Glutamatergic neuron (in vitro differentiated cells): ENCODE results near the gene RPL26. TPM values are rescaled to one million over a fixed set of nuclear protein-coding genes. Genes with fewer than 3 reads are reported as not detected.
"Not testable (repeated sequence)": the region's sequence is repeated elsewhere in the genome, so short reads cannot be mapped to it uniquely, and the experiment has no call there.

Source experiments
- DNase-seq: peaks from one replicate; pipeline ENCODE4 v3.0.0; 2022
- H3K27ac Mint-ChIP-seq: one replicate; pipeline ENCODE4 v1.8.0; 2020; ENCODE audit warnings: mild to moderate bottlenecking, mixed read lengths, inconsistent platforms; ENCODE audit not compliant: unreplicated experiment
- H3K27me3 Mint-ChIP-seq: one replicate; pipeline ENCODE4 v1.8.0; 2020; ENCODE audit warnings: mild to moderate bottlenecking, moderate library complexity, mixed read lengths, inconsistent platforms; ENCODE audit not compliant: unreplicated experiment
- H3K36me3 Mint-ChIP-seq: one replicate; pipeline ENCODE4 v1.8.0; 2020; ENCODE audit warnings: mild to moderate bottlenecking, mixed read lengths, inconsistent platforms; ENCODE audit not compliant: unreplicated experiment
- H3K4me1 Mint-ChIP-seq: one replicate; pipeline ENCODE4 v1.8.0; 2020; ENCODE audit warnings: mild to moderate bottlenecking, low read depth, mixed read lengths, inconsistent platforms; ENCODE audit not compliant: unreplicated experiment
- H3K4me3 Mint-ChIP-seq: one replicate; pipeline ENCODE4 v1.8.0; 2020; ENCODE audit warnings: mild to moderate bottlenecking, mixed read lengths, inconsistent platforms; ENCODE audit not compliant: unreplicated experiment
- H3K9me3 Mint-ChIP-seq: one replicate; pipeline ENCODE4 v1.8.0; 2020; ENCODE audit warnings: mild to moderate bottlenecking, moderate library complexity, mixed read lengths, inconsistent platforms; ENCODE audit not compliant: unreplicated experiment
- total RNA-seq: library from RNA; stranded (reverse); fragmentation: NEBNext Ultra II Directional; extraction: Animal tissue kit (Norgen Biotek cat#: 25700); gene quantifications from one replicate; pipeline ENCODE4 v1.2.1, GENCODE V29; 2021; ENCODE audit not compliant: unreplicated experiment
- TF ChIP-seq, protein P1 (sequence below): fragments of 200-600 bp; sonication (generic); IDR thresholded peaks from one replicate; pipeline ENCODE4 v1.5.0; 2021; ENCODE audit not compliant: partially characterized antibody, unreplicated experiment

RPL26 gene
- total RNA-seq, 1 donor from 2014 or later = 941 TPM

GRCh38 chr17:8375738-8376259 lies 7.2 kb downstream of the RPL26 start:
- H3K4me3 Mint-ChIP-seq = peak overlapping the region; percentile 96
- H3K4me1 Mint-ChIP-seq = peaks cover 5% of the 10 kb centered on the region
- H3K27ac Mint-ChIP-seq = peak overlapping the region; percentile 94
- no peak for DNase-seq
- TF ChIP-seq, protein P1, sequence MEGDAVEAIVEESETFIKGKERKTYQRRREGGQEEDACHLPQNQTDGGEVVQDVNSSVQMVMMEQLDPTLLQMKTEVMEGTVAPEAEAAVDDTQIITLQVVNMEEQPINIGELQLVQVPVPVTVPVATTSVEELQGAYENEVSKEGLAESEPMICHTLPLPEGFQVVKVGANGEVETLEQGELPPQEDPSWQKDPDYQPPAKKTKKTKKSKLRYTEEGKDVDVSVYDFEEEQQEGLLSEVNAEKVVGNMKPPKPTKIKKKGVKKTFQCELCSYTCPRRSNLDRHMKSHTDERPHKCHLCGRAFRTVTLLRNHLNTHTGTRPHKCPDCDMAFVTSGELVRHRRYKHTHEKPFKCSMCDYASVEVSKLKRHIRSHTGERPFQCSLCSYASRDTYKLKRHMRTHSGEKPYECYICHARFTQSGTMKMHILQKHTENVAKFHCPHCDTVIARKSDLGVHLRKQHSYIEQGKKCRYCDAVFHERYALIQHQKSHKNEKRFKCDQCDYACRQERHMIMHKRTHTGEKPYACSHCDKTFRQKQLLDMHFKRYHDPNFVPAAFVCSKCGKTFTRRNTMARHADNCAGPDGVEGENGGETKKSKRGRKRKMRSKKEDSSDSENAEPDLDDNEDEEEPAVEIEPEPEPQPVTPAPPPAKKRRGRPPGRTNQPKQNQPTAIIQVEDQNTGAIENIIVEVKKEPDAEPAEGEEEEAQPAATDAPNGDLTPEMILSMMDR = no peak
- H3K9me3 Mint-ChIP-seq = peaks cover 6% of the 10 kb centered on the region
- H3K27me3 Mint-ChIP-seq = peaks cover 6% of the 10 kb centered on the region
- H3K36me3 Mint-ChIP-seq = no peaks in the 10 kb centered on the region

- Mint-ChIP-seq H3K36me3 (peaks cover 14% of the 10 kb centered on the region), H3K4me1 (peaks cover 12% of the 10 kb centered on the region), H3K27ac (peak overlapping the region; percentile 85)
- H3K27me3 Mint-ChIP-seq, DNase-seq, H3K4me3 Mint-ChIP-seq, H3K9me3 Mint-ChIP-seq: not testable (repeated sequence)
Observed at GRCh38 chr17:8373856-8374255, 9.1 kb downstream of the RPL26 start.

DNA sequence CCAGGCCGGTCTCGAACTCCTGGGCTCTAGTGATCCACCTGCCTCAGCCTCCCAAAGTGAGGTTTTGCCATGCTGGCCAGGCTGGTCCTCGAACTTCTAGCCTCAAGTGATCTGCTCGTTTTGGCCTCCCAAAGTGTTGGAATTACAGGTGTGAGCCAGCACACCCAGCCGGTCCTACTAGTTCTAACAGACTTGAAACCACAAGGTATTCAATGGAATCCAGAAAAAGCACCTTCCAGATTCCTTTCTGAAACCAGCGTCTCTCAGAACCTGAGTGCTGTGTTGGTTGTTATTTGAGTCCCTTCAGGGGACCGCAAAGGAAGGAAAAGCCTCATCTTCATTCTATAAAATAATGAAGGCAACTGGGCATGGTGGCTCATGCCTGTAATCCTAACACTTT lies 10.6 kb downstream of the RPL26 start:
- DNase-seq = no peak
- peaks cover 14% of the 10 kb centered on the region for H3K36me3 Mint-ChIP-seq
- no peak overlapping the region for H3K4me3 Mint-ChIP-seq
- H3K4me1 Mint-ChIP-seq = peaks cover 12% of the 10 kb centered on the region
- H3K27ac Mint-ChIP-seq = no peak overlapping the region
- TF ChIP-seq, protein P1 = no peak
- H3K9me3 Mint-ChIP-seq = peaks cover 6% of the 10 kb centered on the region
- H3K27me3 Mint-ChIP-seq = peaks cover 6% of the 10 kb centered on the region

DNA sequence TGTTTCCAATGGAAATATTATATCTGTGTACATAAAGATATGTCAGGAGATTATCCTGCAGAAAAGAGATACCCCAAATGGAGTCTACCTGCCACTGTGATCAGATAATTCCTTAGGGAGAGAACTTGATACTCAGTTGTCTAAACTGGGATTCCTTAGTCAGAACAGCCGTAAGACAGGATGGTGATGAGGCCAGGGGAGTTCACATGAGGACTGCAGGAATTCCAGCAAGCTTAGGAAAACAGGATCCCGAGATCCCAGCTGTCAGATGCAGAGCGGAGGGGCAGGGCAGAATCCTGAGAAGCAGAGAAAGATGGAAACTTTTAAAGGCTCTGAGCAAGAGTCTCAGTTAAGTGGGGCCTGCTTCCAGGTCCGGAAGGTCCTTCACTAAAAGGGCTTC lies 11.2 kb downstream of the RPL26 start:
- Mint-ChIP-seq H3K4me1 (peaks cover 12% of the 10 kb centered on the region), H3K27ac (peak overlapping the region; percentile 20), H3K9me3 (peaks cover 6% of the 10 kb centered on the region), H3K4me3 (peak overlapping the region; percentile 14), H3K36me3 (peaks cover 14% of the 10 kb centered on the region), H3K27me3 (peaks cover 6% of the 10 kb centered on the region)
- no peak for DNase-seq
- TF ChIP-seq, protein P1 = no peak

- Mint-ChIP-seq H3K27me3 (peaks cover 2% of the 10 kb centered on the region), H3K9me3 (peaks cover 5% of the 10 kb centered on the region), H3K4me3 (no peak overlapping the region), H3K4me1 (peaks cover 7% of the 10 kb centered on the region), H3K36me3 (peaks cover 14% of the 10 kb centered on the region), H3K27ac (no peak overlapping the region)
- TF ChIP-seq, protein P1 = no peak
- DNase-seq = no peak
Observed at GRCh38 chr17:8369944-8370343, 13.0 kb downstream of the RPL26 start.

DNA sequence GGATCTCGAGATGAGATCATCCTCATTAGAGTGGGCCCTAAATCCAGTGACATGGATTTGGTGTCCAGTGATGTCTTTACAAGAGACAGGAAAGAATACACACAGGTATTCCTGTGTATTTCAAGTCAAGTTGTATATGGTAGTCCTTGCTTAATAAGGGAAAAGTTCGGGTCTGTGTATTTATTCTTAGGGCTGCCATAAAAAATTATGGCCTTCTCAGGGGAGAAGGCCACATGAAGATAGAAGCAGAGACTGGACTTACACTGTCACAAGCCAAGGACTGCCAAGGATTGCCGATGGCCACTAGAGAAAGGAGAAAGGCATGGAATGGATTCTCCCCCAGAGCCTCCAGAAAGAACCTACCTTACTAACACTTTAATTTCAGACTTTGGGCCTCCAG lies 14.8 kb downstream of the RPL26 start:
- Mint-ChIP-seq H3K4me1 (peaks cover 7% of the 10 kb centered on the region), H3K27ac (peak overlapping the region; percentile 22), H3K27me3 (peaks cover 2% of the 10 kb centered on the region), H3K4me3 (no peak overlapping the region), H3K36me3 (peaks cover 14% of the 10 kb centered on the region), H3K9me3 (peaks cover 5% of the 10 kb centered on the region)
- TF ChIP-seq, protein P1 = no peak
- DNase-seq = no peak
